Muscle of arm (tissue), 14 donors: ENCODE data around the gene GREB1. TPM values are rescaled to one million over a fixed set of nuclear protein-coding genes. Genes with fewer than 3 reads are reported as not detected.

Source experiments
- DNase-seq: peaks from one replicate; pipeline ENCODE4 v3.0.0-alpha.2; 2013
- long read RNA-seq, 11 donors: transcript quantifications; one replicate each; lab custom pipeline, GENCODE V29; 2026
- polyA plus RNA-seq, 12 donors: library from polyadenylated mRNA; unstranded; fragments of 120-200 nt; gene quantifications; one replicate each; pipeline ENCODE4 v1.2.1, GENCODE V29; 2013; ENCODE audit not compliant: insufficient read length in 12 of 12

GREB1 gene, protein sequence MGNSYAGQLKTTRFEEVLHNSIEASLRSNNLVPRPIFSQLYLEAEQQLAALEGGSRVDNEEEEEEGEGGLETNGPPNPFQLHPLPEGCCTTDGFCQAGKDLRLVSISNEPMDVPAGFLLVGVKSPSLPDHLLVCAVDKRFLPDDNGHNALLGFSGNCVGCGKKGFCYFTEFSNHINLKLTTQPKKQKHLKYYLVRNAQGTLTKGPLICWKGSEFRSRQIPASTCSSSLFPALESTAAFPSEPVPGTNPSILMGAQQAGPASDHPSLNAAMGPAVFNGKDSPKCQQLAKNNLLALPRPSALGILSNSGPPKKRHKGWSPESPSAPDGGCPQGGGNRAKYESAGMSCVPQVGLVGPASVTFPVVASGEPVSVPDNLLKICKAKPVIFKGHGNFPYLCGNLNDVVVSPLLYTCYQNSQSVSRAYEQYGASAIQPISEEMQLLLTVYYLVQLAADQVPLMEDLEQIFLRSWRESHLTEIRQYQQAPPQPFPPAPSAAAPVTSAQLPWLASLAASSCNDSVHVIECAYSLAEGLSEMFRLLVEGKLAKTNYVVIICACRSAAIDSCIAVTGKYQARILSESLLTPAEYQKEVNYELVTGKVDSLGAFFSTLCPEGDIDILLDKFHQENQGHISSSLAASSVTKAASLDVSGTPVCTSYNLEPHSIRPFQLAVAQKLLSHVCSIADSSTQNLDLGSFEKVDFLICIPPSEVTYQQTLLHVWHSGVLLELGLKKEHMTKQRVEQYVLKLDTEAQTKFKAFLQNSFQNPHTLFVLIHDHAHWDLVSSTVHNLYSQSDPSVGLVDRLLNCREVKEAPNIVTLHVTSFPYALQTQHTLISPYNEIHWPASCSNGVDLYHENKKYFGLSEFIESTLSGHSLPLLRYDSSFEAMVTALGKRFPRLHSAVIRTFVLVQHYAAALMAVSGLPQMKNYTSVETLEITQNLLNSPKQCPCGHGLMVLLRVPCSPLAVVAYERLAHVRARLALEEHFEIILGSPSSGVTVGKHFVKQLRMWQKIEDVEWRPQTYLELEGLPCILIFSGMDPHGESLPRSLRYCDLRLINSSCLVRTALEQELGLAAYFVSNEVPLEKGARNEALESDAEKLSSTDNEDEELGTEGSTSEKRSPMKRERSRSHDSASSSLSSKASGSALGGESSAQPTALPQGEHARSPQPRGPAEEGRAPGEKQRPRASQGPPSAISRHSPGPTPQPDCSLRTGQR (N-terminal part only)
- polyA plus RNA-seq: 10 to 100 TPM in 8 of 12 donors, 1 to 10 TPM in 3, not detected in 1; 9.0 to 18.8 (median 11.4) TPM
- long read RNA-seq, donor 1: 0 reads
- long read RNA-seq, donor 2, partial matches to known transcripts: 0 of 1 reads
- long read RNA-seq, donor 2, other reads (novel, unspliced or antisense): 0 of 1 reads
- long read RNA-seq, donor 3: 0 reads
- long read RNA-seq, donor 4: 0 reads
- long read RNA-seq, donor 5, partial matches to known transcripts: 0 of 1 reads
- long read RNA-seq, donor 5, other reads (novel, unspliced or antisense): 0 of 1 reads
- long read RNA-seq, donor 6: 0 reads
- long read RNA-seq, donor 7: 0 reads
- long read RNA-seq, donor 8: 0 reads
- long read RNA-seq, donor 9: 0 reads
- long read RNA-seq, donor 10: 0 reads
- long read RNA-seq, donor 11: 0 reads

GRCh38 chr2:11533278-11534070 is at the start of gene GREB1:
Gene GREB1 (plus strand): TSS chr2:11534045. CDS start chr2:11556615, 22,570 bp downstream.
- DNase-seq: no peak

DNA sequence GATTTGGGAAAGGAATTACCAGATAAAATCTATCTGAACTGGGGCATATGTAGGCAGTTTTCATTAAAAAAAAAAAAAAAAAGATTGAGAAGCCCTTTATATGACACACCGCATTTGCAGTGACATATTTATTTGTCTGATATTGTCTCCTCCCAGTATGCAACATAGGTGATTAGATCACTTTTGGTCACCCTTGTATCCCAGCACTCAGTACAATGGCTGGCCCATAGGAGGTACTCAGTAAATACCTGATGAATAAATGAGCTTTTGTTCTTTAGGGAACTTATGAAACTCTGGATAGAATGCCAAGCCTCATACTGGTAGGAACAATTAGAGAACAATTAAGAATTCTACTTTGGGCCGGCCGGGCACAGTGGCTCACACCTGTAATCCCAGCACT is 45.0 kb upstream of the GREB1 start:
- no peak for DNase-seq

DNA sequence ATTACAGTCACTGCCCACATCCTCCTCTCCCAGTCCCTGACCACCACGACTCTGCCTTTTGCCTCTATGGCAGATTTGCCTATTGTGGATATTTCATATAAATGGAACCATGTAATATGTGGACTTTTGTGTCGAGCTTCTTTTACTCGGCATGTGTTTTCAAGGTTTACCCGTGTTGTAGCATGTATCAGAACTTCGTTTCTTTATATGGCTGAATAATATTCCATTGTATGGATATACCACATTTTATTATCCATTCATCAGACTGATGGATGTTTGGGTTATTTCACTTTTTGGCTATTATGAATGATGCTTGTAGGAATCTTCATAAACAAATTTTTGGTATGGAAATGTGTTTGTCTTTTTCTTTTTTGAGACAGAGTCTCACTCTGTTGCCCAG is 43.7 kb upstream of the GREB1 start:
- no peak for DNase-seq

DNA sequence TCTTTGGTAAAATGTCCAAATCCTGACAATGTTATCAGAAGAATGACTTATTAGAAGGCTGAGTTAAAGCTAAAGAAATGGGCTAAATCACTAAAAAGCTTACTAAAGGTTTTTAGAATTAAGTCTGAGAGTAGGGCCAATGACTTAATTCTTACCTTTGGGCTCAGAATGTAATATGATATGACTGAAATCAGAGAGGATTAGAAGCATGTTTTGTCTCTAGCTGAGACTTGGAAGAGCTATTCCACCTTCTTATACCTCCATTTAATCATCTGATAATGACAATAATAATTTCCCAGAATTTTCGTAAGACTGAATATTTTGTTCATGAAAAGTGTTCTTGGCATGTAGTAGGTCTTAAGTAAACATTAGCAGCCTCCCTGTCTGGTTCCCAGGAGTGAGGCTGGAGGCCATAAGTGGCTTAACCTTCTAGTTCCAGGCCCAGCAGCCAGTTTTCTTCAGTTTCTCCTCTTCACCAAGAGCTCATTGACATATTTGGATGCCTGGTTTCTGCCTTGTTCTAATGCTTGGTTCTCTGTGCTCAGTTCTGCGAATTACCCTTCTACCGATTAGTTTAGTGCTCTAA is 42.4 kb upstream of the GREB1 start:
- DNase-seq: no peak

GRCh38 chr2:11492244-11492643 is 41.6 kb upstream of the GREB1 start:
- DNase-seq: no peak

- no peak for DNase-seq
Observed at GRCh38 chr2:11492720-11493119, 41.1 kb upstream of the GREB1 start.

GRCh38 chr2:11493282-11493681 is 40.6 kb upstream of the GREB1 start:
- DNase-seq: no peak

GRCh38 chr2:11494310-11494709 is 39.5 kb upstream of the GREB1 start:
- no peak for DNase-seq

- DNase-seq: no peak
Observed at GRCh38 chr2:11495844-11496681, 37.8 kb upstream of the GREB1 start.

DNA sequence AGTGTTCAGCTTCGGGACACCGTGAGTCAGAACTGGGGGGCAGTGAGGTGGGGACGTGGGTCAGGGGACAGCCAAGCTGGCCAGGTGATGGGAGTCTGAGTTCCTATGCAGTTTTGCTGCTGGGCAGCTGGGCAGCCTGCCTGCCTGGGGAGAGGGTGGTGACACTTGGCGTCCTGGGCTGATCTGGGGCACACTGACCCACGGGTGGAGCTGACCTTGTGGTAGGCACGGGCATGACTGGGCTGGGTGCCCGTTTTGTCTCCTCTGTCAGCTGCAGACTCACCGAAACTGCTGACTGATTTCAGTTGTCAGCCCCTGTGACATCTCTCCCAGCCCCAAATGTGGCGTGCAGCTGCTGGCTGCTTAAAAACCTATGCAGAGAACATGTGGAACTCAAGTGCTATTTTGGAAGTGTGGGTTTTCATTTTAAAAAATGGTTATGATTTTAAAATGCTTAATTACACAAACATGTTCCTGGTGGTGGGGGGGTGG is 35.3 kb upstream of the GREB1 start:
- DNase-seq: no peak

DNA sequence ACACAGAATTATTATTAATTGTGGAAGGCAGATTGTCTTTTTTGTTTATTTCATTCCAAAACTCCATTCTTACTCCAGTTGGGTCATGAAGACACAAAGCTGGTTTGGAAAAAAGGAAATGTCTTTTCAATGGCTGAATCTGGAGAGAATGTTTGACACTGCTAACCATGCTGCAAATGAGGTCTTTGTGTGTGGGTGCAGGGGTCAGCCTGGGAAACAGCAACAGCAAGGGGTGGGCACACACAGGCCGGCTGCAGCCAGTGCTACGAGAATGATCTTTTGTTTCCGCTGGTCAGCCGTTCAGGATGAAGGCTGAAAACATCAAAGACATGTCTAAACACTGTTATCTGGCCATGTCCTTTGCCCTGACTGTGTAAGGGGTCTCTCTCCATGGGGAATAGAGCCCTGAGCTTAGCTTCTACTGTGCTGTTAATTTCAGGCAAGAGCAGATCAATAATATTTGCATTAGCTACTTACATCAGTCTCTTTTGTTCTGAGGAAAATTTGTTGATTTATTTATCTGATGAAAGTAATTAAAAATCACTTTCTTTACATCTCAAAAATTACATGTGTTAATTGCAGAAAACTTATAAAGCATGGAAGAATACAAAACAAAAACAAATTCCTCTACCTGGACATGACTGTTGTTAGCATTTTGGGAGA is 34.6 kb upstream of the GREB1 start:
- no peak for DNase-seq

GRCh38 chr2:11500702-11501303 is 33.0 kb upstream of the GREB1 start:
- DNase-seq: no peak

DNA sequence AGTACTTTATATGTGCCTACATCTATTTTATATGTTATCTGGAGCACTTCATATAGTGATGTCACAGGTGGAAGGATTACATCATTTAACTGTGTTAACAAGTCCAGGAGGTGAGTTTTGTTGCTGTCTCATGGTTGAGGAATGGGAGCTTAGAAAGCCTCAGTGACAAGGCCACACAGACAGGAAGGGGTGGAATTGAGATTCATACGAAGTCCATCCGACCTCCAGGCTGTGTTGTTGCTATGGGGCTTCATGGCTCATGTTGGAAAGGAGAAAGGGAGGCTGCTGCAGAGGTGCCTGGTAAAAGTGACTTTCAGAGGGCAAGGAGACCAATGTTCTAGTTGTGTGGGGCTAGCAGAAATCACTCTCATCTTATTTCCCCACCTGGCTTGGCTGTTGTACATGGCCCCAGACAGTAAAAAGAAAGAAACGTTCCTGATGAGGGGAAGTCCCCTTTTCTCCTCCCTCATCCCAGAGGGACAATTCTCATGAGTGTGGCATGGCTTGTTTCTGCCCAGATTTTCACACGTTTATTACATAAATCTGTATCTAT is 31.0 kb upstream of the GREB1 start:
- DNase-seq: no peak

DNA sequence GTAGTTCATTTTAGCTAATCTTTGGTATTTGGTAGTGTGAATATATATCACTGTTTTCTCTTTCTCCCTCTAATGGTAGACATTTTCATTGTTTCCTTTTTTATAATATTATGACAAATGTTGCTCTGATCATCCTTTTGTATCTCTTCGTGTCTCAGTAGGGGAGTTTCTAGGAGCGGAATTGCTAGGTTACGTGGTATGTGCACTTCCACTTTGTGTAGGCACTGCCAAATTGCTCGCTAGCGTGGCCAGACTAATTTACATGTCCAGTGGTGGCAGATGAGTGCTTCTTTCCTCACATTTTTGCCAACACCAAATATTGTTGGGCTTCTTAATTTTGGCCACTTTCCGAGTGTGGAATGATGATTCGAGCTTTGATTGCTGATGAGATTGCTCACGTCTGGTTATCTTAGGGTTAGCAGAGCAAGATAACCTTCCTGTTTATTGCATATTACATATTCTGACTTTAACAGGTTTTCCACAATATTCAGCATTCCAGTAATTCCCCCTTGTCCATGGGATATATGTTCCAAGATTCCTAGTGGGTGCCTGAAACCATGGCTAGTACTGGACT is 30.4 kb upstream of the GREB1 start:
- no peak for DNase-seq

GRCh38 chr2:11505652-11506610 is 27.9 kb upstream of the GREB1 start:
- no peak for DNase-seq

- peak; percentile 59 for DNase-seq
Observed at GRCh38 chr2:11506611-11506969, 27.3 kb upstream of the GREB1 start.
